ENCODE data around the gene NAB2. TPM values are rescaled to one million over a fixed set of nuclear protein-coding genes. Genes with fewer than 3 reads are reported as not detected.
A peak's percentile ranks its signal among the peaks of the same experiment; 100 is the strongest.

NAB2 gene
- total and polyA plus RNA-seq, 4 donors, result 1.9 to 10.0 (median 6.2) TPM

DNA sequence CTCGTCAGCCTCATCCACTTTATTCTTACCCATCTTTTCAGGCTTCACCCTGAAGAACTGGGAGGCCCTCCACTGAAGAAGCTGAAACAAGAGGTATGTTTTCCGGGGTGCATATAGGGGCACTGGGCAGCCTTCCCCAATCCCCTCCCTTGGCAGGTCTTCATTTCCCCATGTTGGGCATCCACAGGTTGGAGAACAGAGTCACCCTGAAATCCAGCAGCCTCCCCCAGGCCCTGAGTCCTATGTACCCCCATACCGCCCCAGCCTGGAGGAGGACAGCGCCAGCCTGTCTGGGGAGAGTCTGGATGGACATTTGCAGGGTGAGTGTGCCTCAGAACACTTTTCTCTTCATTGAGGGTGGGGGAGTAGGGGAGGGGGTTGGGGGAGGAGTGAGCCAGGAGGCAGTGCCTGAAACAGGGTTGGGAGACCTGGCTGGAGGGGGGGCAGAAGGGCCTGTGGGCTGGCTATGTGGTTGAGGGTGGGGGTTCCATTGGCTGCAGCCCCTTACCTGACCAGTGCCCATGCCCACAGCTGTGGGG lies 4.0 kb downstream of the NAB2 start:
- DNase-seq (ENCODE audit: low spot score), result no peak
- Histone ChIP-seq H3K27me3 (ENCODE audit: control insufficient read depth in 4 of 4, insufficient read depth in 4 of 4, low read length in 3 of 4) (no peaks in the 10 kb centered on the region), H3K9me3 (ENCODE audit: control insufficient read depth in 4 of 4, low read length in 3 of 4) (no peaks in the 10 kb centered on the region), H3K4me3 (ENCODE audit: low read depth in 1 of 3, low read length in 3 of 3) (no peak overlapping the region), H3K9ac (ENCODE audit: low read depth in 1 of 2, low read length in 2 of 2) (no peak overlapping the region), H3K27ac (ENCODE audit: low read depth in 1 of 2, low read length in 2 of 2) (peak overlapping the region in 1 of 2 donors; percentile 83), H3K36me3 (ENCODE audit: control insufficient read depth in 4 of 4, insufficient read depth in 3 of 4, low read depth in 1 of 4, low read length in 3 of 4) (peaks cover 13 to 46% (median 32%) of the 10 kb centered on the region in 4 donors), H3K4me1 (ENCODE audit: control insufficient read depth in 4 of 4, insufficient read depth in 4 of 4, low read length in 3 of 4) (peaks cover 9 to 53% (median 27%) of the 10 kb centered on the region in 4 donors)
- WGBS, result 89% methylated on average over 4 of the region's 4 CpGs
- no peak for TF ChIP-seq JUND (IDR thresholded peaks at IDR 0.05)
- no peak for TF ChIP-seq NR2F2 (IDR thresholded peaks at IDR 0.05)
- no peak for TF ChIP-seq RXRA (IDR thresholded peaks at IDR 0.05)
- no peak for TF ChIP-seq SP1 (IDR thresholded peaks at IDR 0.05)
- TF ChIP-seq, protein P1, sequence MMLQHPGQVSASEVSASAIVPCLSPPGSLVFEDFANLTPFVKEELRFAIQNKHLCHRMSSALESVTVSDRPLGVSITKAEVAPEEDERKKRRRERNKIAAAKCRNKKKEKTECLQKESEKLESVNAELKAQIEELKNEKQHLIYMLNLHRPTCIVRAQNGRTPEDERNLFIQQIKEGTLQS (IDR thresholded peaks at IDR 0.05), result no peak
- TF ChIP-seq HNF4G (IDR thresholded peaks at IDR 0.05), result no peak
- TF ChIP-seq RAD21 (IDR thresholded peaks at IDR 0.05), result no peak
- TF ChIP-seq, protein P2, sequence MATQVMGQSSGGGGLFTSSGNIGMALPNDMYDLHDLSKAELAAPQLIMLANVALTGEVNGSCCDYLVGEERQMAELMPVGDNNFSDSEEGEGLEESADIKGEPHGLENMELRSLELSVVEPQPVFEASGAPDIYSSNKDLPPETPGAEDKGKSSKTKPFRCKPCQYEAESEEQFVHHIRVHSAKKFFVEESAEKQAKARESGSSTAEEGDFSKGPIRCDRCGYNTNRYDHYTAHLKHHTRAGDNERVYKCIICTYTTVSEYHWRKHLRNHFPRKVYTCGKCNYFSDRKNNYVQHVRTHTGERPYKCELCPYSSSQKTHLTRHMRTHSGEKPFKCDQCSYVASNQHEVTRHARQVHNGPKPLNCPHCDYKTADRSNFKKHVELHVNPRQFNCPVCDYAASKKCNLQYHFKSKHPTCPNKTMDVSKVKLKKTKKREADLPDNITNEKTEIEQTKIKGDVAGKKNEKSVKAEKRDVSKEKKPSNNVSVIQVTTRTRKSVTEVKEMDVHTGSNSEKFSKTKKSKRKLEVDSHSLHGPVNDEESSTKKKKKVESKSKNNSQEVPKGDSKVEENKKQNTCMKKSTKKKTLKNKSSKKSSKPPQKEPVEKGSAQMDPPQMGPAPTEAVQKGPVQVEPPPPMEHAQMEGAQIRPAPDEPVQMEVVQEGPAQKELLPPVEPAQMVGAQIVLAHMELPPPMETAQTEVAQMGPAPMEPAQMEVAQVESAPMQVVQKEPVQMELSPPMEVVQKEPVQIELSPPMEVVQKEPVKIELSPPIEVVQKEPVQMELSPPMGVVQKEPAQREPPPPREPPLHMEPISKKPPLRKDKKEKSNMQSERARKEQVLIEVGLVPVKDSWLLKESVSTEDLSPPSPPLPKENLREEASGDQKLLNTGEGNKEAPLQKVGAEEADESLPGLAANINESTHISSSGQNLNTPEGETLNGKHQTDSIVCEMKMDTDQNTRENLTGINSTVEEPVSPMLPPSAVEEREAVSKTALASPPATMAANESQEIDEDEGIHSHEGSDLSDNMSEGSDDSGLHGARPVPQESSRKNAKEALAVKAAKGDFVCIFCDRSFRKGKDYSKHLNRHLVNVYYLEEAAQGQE (IDR thresholded peaks at IDR 0.05), result no peak
- no peak for TF ChIP-seq YY1 (IDR thresholded peaks at IDR 0.05)
- TF ChIP-seq GABPA (IDR thresholded peaks at IDR 0.05 in 1 of 2, conservative IDR thresholded peaks at IDR 0.05 in 1 of 2), result no peak
- no peak for TF ChIP-seq HNF4A (conservative IDR thresholded peaks at IDR 0.05)
- TF ChIP-seq FOXA2 (IDR thresholded peaks at IDR 0.05), result no peak
- TF ChIP-seq TAF1 (conservative IDR thresholded peaks at IDR 0.05), result no peak
- no peak for TF ChIP-seq FOXA1 (IDR thresholded peaks at IDR 0.05)
- TF ChIP-seq, protein P3, sequence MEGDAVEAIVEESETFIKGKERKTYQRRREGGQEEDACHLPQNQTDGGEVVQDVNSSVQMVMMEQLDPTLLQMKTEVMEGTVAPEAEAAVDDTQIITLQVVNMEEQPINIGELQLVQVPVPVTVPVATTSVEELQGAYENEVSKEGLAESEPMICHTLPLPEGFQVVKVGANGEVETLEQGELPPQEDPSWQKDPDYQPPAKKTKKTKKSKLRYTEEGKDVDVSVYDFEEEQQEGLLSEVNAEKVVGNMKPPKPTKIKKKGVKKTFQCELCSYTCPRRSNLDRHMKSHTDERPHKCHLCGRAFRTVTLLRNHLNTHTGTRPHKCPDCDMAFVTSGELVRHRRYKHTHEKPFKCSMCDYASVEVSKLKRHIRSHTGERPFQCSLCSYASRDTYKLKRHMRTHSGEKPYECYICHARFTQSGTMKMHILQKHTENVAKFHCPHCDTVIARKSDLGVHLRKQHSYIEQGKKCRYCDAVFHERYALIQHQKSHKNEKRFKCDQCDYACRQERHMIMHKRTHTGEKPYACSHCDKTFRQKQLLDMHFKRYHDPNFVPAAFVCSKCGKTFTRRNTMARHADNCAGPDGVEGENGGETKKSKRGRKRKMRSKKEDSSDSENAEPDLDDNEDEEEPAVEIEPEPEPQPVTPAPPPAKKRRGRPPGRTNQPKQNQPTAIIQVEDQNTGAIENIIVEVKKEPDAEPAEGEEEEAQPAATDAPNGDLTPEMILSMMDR (IDR thresholded peaks at IDR 0.05; ENCODE audit: low read depth, low read length, missing input control), result no peak
- TF ChIP-seq, protein P4, sequence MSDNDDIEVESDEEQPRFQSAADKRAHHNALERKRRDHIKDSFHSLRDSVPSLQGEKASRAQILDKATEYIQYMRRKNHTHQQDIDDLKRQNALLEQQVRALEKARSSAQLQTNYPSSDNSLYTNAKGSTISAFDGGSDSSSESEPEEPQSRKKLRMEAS (IDR thresholded peaks at IDR 0.05), result no peak

DNA sequence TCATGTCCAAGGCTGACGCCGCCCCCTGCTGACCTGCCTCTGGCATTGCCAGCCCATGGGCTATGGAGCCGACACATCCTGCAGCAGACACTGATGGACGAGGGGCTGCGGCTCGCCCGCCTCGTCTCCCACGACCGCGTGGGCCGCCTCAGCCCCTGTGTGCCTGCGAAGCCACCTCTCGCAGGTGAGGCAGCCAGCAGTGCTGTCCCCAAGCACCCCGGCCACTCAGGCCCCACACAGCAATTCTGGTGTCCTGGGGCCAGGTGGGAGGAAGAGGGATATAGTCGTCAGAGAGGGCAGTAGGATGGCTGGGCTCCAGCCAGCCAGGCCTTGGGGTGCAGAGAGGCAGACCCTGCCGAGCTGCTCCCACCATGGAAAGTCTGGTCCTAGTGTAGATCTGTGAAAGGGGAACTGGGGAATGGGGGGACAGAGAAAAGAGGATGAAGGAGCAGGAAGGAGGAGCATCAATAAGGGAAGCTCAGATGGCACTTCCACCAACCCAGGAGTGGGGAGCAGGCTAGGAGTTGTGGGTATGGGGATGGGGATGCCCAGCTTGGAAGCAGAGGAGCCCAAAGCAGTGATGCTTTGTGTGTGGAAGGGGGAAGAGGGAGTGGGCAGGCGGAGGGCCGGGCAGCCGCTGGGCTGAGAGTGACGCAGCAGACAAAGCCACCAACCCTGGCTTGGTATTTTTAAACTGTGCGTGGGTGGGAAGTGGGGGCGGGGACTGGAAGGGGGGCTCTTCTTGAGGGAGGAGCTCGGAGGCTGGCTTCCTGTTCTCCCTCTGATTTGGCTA lies 4.7 kb downstream of the NAB2 start:
- Histone ChIP-seq H3K9ac (ENCODE audit: low read depth in 1 of 2, low read length in 2 of 2) (no peak overlapping the region), H3K36me3 (ENCODE audit: control insufficient read depth in 4 of 4, insufficient read depth in 3 of 4, low read depth in 1 of 4, low read length in 3 of 4) (peaks cover 13 to 52% (median 37%) of the 10 kb centered on the region in 4 donors), H3K27ac (ENCODE audit: low read depth in 1 of 2, low read length in 2 of 2) (peak overlapping the region; percentile 25 to 83), H3K9me3 (ENCODE audit: control insufficient read depth in 4 of 4, low read length in 3 of 4) (no peaks in the 10 kb centered on the region), H3K4me1 (ENCODE audit: control insufficient read depth in 4 of 4, insufficient read depth in 4 of 4, low read length in 3 of 4) (peaks cover 6 to 48% (median 22%) of the 10 kb centered on the region in 4 donors), H3K27me3 (ENCODE audit: control insufficient read depth in 4 of 4, insufficient read depth in 4 of 4, low read length in 3 of 4) (no peaks in the 10 kb centered on the region), H3K4me3 (ENCODE audit: low read depth in 1 of 3, low read length in 3 of 3) (no peak overlapping the region)
- TF ChIP-seq EGR1 (IDR thresholded peaks at IDR 0.05; ENCODE audit: low read depth in 2 of 2), result peak; percentile 76 to 96
- TF ChIP-seq RAD21 (IDR thresholded peaks at IDR 0.05), result peak; percentile 38 to 68
- no peak for TF ChIP-seq FOXA2 (IDR thresholded peaks at IDR 0.05)
- no peak for TF ChIP-seq SP1 (IDR thresholded peaks at IDR 0.05)
- TF ChIP-seq, protein P3 (IDR thresholded peaks at IDR 0.05; ENCODE audit: low read depth, low read length, missing input control), result peak; percentile 45
- TF ChIP-seq NR2F2 (IDR thresholded peaks at IDR 0.05), result no peak
- DNase-seq (ENCODE audit: low spot score), result no peak
- 53% methylated on average over 24 of the region's 24 CpGs for WGBS

Measured in liver (tissue), 9 donors.